Mesenteric fat pad (tissue), 1 donor: Measurements from ENCODE around the gene ABHD2. TPM values are rescaled to one million over a fixed set of nuclear protein-coding genes. Genes with fewer than 3 reads are reported as not detected.
A peak's percentile ranks its signal among the peaks of the same experiment; 100 is the strongest.

ENCODE experiments used
- DNase-seq: peaks from one replicate; pipeline ENCODE4 v3.0.0-alpha.2; 2020; ENCODE audit warnings: low spot score
- total RNA-seq: library from RNA; stranded (reverse); fragmentation: NEBNext Ultra II Directional; extraction: Animal tissue kit (Norgen Biotek cat#: 25700); gene quantifications from one replicate; pipeline ENCODE4 v1.2.1, GENCODE V29; 2021
- donor health status: DM: yes; HTN: yes; CAD: no.

ABHD2 gene
- total RNA-seq, 1 donor from 2014 or later = 101 TPM

DNA sequence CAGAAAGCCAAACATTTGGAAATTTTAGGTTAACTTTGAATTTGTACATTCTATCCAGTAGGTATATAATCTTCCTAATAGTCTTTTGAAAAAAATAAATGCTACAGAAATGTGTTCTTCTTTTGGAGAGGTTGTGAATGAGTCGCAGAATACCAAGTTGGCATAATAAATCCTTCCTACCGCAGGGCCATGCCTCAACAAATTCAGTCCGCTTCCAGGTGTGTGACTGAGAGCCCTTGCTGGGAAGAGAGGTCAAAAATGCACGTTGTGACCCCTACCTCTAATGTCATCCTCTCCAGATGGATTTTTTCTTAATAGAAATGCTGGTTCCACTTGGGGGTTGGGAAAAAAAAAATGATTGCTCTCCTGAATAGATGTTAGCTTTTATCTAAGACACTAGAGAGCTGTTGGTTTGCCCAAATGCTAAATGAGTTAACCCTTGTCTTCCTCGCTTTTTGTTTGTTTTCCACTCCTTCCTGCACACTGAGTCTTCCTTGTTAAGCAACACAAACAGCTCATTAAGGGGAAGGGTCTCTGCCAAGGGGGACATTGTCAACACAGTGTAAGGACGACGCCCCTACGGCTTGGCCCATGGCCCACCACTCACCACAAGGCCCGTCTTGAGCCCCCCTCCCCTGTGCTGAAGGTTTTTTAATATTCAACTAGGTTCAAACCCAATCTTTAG lies 99.2 kb downstream of the ABHD2 start:
- DNase-seq = no peak

DNA sequence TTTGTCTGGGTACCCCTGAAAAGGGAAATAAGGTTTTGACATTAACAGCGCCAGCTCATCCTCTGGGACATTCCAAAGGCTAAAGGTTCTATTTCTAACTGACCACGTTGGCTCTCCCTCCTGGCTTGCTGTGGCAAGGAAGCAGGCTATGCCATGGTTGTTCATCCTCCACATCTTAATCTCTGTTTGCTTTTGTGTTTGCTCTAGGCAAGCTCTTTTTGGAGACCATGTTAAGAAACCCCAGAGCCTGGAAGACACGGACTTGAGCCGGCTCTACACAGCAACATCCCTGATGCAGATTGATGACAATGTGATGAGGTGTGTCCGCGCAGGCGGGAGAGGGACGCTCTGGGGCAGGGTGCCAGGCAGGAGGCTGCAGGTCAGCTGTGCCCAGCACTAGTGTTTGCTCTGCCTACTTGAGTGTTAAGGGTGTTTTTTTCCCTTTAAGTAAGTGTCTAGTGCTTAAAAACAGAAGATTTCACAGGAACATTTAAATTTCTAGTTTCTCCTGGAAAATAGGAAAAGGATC lies 99.8 kb downstream of the ABHD2 start:
- DNase-seq = peak; percentile 78

GRCh38 chr15:89192136-89192535 lies 103.9 kb downstream of the ABHD2 start:
- no peak for DNase-seq

GRCh38 chr15:89192766-89193165 lies 104.5 kb downstream of the ABHD2 start:
- peak; percentile 24 for DNase-seq

- no peak for DNase-seq
Observed at GRCh38 chr15:89194608-89195007, 106.4 kb downstream of the ABHD2 start.

GRCh38 chr15:89195836-89196235 lies 107.6 kb downstream of the ABHD2 start:
- no peak for DNase-seq

- DNase-seq = no peak
Observed at GRCh38 chr15:89196241-89196640, 108.0 kb downstream of the ABHD2 start.

DNA sequence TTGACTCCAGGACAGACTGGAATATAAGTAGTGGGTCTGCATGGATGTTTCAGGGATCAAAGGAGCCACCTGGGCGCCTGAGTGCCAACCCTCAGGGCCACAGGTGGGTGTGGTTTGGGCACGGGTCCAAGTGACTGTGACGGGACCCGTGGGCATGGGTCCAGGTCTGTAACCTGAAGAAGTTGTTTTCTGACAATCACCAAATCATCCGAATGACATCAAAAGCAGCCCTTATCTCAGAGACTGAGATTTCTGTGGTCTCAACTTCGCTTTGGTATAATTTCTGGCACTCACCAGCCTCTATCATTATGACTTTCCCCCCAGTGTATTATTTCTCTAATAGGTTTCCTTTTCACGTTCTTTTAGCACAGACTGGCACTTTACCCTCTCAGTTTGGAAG lies 108.7 kb downstream of the ABHD2 start:
- no peak for DNase-seq

GRCh38 chr15:89197503-89197971 lies 109.3 kb downstream of the ABHD2 start:
- no peak for DNase-seq

DNA sequence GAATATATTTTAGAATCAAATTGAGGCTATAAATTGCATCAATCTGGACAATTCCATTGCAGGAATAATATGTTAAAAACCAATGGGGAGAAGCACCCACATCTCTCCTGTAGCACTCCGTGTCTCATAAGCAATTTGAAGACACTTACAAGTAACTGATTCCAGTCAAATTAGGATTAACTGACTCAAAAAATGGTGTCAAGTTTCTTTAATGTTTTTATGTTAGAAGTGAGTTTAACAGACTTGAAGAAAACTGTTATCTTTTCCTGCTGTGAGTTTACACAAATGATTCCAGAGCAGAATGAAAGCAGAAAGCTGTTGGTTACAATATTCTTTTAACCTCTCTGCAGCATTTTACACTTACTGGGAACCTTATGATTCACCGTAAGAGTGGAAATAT lies 109.9 kb downstream of the ABHD2 start:
- DNase-seq = no peak

DNA sequence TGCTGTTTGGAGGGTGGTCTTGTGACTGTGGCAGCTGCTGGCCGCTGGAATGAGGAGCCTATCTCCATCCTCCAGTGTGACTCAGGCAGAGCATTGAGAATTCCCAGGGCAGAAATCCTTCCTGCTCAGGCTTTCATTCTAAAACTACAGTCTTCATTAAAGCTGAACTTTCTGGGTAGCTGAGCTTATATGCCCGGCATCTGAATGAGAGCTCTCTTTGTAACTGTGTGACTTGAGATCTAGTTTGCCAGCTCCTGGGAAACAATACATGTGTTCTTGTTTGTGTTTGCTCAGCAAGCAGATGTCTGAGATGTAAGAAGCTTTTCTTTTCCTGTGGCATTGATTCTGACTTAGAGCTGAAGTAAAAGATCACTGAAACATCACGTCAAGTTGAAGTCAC lies 110.7 kb downstream of the ABHD2 start:
- DNase-seq = no peak

DNA sequence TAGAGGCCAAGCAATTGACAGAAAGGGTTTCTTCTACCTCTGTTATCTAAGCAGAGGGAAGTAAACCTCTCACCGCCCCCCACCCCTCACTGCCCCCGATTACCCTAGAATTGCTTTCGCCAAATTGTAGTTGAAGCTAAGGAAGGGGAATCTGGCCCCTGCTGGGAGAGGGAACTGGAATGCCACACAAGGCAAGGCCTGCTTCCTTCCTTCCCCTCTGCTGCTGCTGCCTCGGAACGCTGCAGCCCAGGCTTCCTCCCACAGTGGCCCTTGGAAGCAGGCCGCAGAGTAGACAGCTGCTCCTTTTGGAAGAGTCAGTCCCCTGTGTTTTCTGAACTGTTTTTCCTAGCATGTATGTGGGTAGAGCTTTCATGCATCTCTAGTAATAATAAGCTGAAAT lies 111.5 kb downstream of the ABHD2 start:
- no peak for DNase-seq

DNA sequence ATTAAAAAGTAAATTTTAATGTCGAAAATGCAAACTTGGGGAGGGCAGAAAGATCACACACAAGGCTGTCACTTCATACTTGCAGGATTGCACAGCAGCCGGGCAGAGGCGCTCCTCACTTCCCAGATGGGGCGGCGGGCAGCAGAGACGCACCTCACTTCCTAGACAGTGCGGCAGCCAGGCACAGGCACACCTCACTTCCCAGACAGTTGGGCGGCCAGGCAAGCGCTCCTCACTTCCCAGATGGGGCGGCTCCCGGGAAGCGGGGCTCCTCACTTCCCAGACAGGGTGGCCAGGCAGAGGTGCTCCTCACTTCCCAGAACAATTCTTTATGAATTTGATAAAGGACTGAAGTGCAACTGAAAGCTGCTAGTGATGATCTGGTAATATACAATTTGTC lies 111.9 kb downstream of the ABHD2 start:
- DNase-seq = no peak

- DNase-seq = no peak
Observed at GRCh38 chr15:89201465-89202005, 113.3 kb downstream of the ABHD2 start.

DNA sequence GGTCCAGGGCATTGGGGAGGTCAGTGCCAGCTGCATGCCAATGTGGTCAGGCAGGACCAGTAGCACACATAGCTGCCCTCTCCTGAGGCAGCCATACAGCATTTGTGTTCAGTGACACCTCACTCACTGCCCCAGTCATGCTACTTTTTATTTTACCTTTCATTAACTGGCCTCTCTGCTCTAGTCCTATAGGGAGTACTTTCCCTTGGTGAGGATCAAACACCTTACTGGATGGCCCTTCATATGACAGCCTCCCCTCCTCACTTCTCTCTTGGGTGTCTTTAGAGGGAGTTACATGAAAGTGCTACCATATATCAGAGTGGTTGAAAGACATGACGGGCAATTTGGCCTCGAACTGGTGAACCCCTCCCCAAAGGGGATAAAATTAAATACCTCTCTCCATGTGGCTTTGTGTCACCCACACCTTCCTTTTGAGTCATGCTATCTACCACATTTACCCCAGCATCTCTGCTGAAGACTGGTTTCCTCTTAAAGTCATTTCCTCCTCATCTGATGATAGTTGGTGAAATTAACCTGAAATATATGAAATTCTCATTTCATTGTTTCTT lies 115.5 kb downstream of the ABHD2 start:
- no peak for DNase-seq

GRCh38 chr15:89205991-89206585 lies 117.8 kb downstream of the ABHD2 start:
- no peak for DNase-seq

DNA sequence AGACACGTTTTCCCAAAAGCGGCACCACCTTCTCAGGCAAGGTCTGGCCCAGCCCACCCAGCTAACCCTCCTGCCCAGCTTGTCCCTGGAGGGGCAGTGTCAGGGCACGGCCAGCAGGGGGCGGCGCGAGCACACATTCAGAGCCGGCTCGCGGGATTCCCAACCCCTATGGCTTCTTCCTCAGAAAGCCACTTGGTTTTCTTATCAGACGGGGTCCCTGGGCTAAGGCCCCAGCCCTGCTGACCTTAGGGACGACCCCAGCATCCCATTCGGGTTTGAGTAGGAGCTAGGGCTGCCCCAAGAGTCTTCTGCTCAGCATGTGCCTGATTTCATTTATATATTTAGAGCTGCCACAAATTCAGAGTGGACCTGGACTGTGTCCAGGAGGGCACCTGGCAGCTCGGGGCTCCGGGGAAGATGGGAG lies 118.7 kb downstream of the ABHD2 start:
- peak; percentile 92 for DNase-seq

DNA sequence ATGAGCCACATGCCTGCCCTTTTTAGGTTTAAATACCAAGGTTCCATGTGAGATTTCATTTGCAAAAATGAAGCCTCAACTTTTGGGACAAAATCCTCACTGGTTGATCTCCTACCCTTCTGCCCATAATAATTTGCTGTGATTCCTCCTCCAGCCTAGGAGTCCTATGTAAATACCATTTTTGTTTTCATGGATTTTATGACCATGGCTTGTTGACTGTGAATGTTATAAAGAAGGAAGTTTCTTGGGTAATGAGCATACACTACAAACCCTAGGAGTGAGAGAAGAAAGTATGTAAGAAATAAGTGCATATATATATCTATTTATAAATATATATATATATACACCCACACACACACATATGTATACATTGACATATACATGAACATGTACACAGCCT lies 120.0 kb downstream of the ABHD2 start:
- DNase-seq = no peak

GRCh38 chr15:89209057-89209456 lies 120.8 kb downstream of the ABHD2 start:
- DNase-seq = no peak

- DNase-seq = no peak
Observed at GRCh38 chr15:89211678-89212170, 123.5 kb downstream of the ABHD2 start.

DNA sequence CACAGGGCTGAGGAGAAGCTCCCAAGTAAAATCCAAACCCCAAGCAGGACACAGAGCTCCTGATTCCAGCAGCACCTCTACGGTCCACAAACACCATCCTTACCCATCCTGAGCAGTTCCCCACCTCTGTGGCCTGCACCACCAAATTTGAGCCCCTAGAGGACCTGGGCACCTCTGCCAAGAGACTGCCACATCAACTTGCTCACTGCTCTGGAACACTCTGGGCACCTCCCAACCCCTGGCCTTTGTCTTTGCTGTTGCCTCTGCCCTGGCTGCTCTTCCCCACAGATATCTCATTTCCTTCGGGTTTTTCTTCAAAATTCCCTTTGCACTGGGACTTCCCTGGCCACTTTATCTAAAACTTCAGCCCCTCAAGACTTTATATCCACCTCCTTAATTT lies 127.4 kb downstream of the ABHD2 start:
- DNase-seq = no peak

GRCh38 chr15:89217031-89217430 lies 128.8 kb downstream of the ABHD2 start:
- no peak for DNase-seq
